HG03159 (cell line): ENCODE data around the gene RPL27.

Source experiments
- ATAC-seq: cut with Tn5 transposase; IDR thresholded peaks from one replicate; pipeline ENCODE4 v1.9.1; 2021; ENCODE audit warnings: mild to moderate bottlenecking, moderate library complexity; ENCODE audit not compliant: unreplicated experiment

The RPL27 gene

DNA sequence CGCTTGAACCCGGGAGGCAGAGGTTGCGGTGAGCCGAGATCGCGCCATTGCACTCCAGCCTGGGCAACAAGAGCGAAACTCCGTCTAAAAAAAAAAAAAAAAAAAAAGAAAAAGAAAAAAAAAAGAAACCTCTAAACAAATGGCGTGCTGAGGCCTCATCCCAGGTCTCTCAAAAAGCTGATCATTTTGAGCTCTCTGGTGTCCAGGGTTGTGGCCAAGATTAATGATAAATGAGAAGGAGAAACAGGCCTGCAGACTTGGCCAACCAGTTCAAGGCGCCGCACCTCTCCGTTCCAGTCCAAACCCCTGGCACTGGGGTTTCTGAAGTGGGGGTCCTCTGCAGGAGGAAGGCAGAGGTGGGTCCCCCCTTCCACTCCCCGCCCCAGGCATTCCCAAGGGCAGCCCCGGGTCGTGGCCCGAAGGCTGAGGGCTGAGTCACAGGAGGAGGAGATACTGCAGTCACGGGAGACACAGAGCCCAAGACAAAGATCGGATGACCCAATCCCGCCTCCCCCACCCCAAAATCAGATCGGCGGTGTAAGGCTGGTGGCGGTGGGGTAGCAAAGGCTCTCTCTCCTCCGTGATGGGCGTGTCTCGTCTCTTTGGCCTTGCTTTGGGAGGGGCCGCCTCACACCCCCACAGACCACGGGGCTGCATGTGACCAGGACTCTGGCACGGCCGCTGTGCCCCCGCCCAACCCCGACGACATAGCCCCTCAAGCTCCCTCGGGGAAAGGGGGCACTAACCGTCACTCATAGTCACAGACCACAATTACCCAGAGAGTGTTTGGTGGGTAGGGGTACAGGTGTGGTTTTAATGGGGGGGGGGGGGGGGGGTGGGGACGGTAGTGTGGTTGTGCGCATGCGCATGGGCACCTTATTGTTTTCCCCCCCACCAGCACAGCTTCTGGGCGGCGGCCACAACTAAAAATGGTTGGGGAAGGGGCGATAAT, 22.8 kb downstream of the RPL27 start:
- no peak for ATAC-seq

DNA sequence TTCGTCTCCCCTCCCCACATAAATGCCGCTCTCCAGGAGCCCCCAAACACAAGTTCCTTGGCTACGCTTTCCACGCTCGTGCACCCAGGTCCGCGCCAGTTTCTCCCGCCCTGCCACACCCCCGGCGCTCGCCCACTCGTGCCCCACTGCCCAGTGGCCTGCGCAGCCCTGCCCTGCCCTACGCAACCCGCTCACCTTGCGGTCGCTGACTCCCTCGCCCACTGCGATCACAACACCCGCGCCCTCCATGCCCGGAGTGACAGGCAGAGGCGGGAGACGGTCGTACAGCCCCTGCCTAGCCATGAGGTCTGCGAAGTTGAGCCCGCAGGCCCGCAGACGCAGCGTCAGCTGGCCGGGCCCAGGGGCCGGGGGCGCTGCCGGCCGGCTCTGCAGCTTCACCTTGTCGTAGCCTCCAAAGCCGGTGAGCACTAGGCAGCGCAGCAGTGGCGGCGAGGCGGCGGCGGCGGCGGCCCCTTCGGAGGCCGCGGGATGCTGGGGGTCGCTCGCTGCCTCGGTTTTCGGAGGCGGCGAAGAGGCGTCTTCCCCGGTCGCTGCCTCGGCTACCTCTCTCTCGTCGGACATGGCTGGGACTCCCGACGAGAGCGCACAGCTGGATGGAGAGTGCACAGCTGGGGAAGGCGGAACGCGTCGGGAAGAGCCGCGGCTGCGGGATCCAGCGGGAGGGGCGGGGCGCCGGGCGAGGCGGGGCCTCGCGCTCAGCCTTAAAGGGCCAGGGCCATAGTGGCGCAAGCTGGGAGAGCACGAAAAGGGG, 23.7 kb downstream of the RPL27 start, which contains the start of gene VAT1:
Gene VAT1, minus strand, starts transcription at position 645 of the 772 bp plus-strand sequence. Its CDS starts 63 bp downstream, at position 582.
- no peak for ATAC-seq

DNA sequence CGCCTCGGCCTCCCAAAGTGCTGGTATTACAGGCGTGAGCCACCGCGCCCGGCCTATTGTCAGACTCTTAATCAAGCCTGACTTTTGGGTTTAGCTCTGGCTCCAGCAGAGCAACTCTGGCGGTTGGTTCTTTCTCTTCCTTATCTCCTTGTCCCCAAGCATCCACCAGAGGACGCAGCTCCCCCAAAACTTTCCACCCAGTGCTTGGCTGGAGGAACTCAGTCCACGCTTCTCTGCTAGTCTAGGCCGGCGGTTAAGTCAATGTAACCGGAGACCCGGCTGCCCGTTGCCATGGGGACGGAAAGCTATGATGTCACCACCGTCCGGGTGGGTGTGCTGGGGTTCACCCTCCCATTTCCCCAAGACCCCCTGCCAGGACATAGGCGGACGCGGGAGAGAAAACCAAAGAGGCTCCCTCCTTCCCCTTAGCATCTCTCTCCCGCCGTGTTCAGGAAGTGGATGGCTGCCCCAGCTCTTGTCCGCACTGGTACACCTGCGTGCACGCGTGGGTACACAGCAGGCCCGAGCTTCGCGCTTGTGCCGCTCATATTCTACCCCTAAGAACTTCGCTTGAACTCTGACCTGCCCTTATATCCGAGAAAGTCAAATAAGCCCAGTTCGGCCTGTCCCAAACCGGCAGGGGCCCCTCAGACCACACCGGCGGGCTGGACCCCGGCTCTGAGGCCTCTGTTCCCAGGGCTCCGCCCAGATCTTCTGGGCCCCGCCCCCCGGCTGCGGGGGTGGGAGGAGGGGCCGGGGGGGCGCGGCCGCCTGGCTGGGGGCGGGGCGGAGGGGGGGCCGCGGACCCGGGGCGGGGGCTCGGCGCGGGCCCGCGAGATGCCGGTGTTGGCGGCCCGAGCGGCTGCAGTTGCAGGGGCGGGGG, 26.4 kb downstream of the RPL27 start, which contains the start of gene RND2:
Gene RND2, plus strand, starts transcription at position 825 of the 883 bp plus-strand sequence. CDS start 117 bp downstream, outside the sequence.
- no peak for ATAC-seq

GRCh38 chr17:43025290-43025657, 27.1 kb downstream of the RPL27 start:
- no peak for ATAC-seq

DNA sequence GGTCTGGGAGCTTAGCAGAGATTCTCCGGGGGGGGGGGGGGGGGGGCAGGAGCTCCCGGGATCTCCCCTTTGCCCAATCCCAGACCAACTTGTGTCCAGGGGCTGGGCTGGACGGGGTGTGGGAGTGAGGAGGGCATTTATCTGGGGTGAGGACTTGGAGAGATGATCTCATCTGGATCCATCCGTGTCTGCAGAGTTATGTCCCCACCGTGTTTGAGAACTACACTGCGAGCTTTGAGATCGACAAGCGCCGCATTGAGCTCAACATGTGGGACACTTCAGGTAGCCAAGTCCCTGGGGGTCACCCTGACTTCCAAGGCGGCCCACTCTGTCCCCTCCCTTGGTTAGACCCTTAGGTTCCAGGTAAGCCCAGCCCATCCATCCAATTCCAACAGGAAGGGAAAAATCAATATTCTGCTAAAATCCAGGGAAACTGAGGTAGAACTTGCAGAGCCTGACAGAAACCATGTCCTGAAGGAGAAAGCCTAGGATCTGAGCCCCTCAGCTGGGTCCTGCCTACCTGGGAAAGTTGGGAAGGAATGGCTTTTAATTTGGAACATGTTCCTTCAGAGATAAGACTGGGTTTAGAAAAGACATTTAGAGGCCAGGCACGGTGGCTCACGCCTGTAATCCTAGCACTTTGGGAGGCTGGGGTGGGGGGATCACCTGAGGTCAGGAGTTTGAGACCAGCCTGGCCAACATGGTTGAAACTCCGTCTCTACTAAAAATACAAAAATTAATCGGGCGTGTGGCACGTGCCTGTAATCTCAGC, 27.7 kb downstream of the RPL27 start:
- no peak for ATAC-seq

DNA sequence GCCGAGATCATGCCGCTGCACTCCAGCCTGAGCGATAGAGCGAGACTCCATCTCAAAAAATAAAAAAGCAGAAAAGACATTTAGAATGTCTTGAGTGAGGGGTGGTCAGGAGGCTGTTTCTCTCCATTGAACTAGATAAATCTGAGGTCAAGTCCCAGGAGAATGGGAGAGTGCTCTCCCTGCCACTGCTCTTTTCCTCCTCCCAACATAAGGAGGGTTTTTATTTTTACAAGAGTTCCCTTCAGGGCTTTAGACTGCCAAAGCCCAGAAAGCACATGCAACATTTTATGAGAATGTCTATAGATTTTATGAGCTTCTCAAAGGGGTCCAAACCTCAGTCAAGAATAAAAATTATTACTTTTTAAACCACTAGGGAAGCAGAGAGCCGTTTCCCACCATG, 28.4 kb downstream of the RPL27 start:
- no peak for ATAC-seq

DNA sequence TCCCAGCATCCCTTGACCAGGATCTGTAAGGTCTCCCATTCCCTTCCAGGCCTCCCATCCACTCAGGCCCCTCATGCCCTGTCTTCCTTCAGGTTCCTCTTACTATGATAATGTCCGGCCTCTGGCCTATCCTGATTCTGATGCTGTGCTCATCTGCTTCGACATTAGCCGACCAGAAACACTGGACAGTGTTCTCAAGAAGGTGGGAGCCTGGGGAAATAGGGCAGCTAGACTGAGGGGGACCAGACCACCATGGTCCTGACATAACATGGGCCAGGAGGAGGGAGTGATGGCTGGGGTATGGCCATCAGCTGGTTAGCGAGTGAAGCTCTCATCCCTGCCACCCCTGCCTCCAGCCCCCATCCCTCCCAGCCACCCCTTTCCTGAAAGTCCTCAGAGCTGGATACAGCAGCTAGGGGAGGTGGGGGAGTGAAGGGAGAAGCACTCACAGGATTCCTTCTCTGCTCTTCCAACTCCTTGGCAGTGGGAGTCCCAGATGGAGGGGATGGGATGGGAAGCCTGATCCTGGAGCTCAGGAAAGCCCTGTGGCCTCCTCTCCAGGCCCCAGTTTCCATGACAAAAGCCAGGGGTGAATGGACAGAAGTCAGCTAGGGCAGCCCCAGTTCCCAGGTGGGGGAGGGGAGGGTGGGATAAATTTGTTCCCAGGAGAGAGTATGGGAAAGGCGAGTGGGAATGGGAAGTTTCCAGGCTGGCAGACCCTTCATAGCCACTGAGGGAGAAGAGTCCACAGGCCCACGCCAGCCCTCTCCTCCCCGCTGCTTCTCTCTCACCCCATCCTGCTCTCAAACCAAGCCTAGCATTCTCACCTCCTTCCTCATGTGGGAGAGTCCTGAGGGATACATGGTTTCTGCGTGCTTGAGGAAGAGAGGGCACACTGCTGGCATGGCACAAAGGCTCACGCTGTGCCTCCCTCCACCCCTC, 29.1 kb downstream of the RPL27 start:
- no peak for ATAC-seq

GRCh38 chr17:43028221-43028861, 30.1 kb downstream of the RPL27 start:
- no peak for ATAC-seq

DNA sequence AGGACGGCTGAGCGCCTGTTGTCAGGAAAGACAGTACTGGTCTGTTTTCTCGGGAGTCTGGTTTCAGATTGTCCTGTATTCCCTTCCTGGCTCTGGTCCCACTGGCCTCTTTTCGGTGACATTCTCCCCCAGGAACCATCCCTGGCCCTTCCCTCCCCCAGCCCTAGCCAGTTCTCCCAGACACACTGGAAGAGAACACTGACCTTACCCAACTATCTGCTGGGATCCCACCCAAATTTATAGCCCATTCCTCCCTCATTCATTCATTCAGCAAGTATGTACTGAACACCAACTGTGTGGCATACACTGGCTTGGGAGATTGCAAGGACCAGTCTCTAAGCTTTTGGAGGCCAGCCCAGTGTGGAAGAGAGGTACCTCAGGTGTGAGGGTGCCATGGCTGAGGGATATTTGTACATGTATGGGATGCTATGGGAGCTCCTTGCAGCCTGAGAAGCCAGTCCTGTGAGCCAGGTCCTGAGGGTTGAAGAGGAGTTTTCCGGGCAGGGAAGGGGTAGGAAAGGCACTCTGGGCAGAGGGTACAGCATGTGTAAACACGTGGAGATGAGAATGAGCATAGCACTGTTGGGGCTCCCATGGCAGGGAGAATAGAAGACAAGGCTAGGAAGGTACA, 32.0 kb downstream of the RPL27 start:
- no peak for ATAC-seq

DNA sequence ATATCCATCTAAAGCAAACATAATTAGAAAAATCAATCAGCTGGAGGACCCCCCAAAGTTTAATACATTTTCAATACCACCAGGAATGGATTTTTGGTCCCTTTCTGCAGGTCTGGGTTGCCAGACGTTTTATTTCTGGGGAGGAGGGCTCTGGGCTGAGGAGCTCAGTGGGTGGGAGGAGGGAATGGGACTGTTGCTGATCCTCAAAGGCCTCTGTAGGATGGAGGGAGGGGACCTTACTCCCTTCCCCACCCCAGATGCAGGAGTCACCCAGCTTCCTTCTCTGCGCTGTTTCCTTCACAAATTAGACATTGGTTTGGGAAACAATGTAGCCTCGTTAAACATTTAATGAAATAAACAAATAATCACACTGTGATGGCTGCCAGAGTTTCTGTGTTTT, 33.4 kb downstream of the RPL27 start:
- ATAC-seq = no peak

GRCh38 chr17:43033948-43034881, 36.0 kb downstream of the RPL27 start:
- no peak for ATAC-seq

- no peak for ATAC-seq
Measured at GRCh38 chr17:43034894-43035293, 36.7 kb downstream of the RPL27 start.

- no peak for ATAC-seq
Measured at GRCh38 chr17:43039646-43040045, 41.4 kb downstream of the RPL27 start.

DNA sequence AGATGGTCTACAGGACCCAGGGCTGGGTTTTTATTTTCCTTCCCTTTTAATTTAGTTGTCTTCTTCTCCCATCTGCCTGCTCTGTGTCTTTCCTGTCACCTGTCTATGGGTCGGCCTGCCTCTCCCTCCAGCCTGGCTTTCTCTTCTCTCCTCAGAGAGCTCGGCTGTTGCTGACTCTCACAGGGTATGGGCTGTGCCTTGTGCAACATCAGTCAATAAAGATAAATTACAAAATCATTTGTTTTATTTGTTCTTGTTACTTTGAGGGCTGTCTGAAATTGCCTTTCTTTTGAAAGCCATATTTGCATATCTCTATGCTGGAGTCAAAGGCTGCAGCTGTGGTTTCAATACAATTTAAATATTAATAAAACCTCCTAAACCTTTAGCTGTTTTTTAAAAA, 42.4 kb downstream of the RPL27 start:
- no peak for ATAC-seq

DNA sequence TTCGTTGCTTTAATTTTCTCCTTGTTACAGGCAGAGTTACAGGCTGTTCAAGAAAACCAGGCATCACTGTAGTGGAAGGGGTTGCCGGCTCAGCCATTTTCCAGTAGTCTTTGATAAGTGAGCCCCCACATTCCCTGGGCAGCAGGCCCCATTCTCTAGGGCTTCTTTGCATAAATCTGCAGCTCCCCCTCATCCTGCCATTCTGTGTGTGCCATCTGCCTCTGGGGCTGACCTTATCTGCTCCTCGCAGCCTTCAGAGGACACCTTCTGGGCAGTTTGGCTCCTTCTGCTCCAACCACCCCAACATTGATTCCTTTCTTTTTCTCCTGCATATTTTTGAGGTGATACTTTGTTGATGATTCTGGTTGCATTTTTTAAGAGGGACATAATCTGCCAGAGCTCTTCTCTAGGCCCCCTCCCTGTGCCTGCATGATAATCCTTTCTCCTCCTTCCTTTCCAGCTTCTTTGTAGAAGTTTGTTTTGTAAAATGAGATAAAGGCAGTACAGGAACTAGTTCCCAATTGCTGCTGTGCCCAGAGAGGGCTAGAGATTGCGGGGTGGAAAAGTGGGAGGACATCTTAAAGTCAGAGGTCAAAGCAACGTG, 43.9 kb downstream of the RPL27 start:
- no peak for ATAC-seq

GRCh38 chr17:43043307-43043706, 45.1 kb downstream of the RPL27 start:
- no peak for ATAC-seq
